NB4 (cell line): ENCODE results near the gene CDKN2B-AS1.
"Not testable (repeated sequence)": the region's sequence is repeated elsewhere in the genome, so short reads cannot be mapped to it uniquely, and the experiment has no call there.

Experiments
- DNase-seq: peaks from one replicate; pipeline ENCODE4 v3.0.0; 2010; ENCODE audit warnings: low read depth
- H3K4me3 ChIP-seq: one replicate; pipeline ENCODE4 v1.5.1; 2011; ENCODE audit warnings: mild to moderate bottlenecking, low read depth, low read length, moderate library complexity
- CTCF ChIP-seq: IDR thresholded peaks from one replicate; pipeline ENCODE4 v1.5.1; 2012; ENCODE audit warnings: low read depth, low read length
- MAX ChIP-seq: IDR thresholded peaks from 2 replicates; pipeline ENCODE4 v1.6.1; 2011; ENCODE audit warnings: low read depth, low read length
- MYC ChIP-seq: IDR thresholded peaks from 2 replicates; pipeline ENCODE4 v1.6.1; 2011; ENCODE audit warnings: low read depth, low read length
- POLR2A ChIP-seq: IDR thresholded peaks from 2 replicates; pipeline ENCODE4 v1.6.1; 2011; ENCODE audit warnings: mild to moderate bottlenecking; ENCODE audit not compliant: insufficient read length; ENCODE audit errors: extremely low read depth

Gene CDKN2B-AS1

GRCh38 chr9:21994556-21995005 lies at the start of gene CDKN2B-AS1:
Gene CDKN2B-AS1, plus strand, starts transcription at chr9:21994791.
- H3K4me3 ChIP-seq: no peak within 1 kb of the TSS
- no peak for DNase-seq
- no peak for TF ChIP-seq CTCF
- TF ChIP-seq MYC: no peak
- TF ChIP-seq POLR2A: no peak
- no peak for TF ChIP-seq MAX

GRCh38 chr9:21945606-21946005 lies 49.0 kb upstream of the CDKN2B-AS1 start:
- no peak for DNase-seq
- H3K4me3 ChIP-seq: no peak overlapping the region
- TF ChIP-seq MYC: no peak
- no peak for TF ChIP-seq CTCF
- TF ChIP-seq MAX: no peak
- TF ChIP-seq POLR2A: no peak

- H3K4me3 ChIP-seq: no peak overlapping the region
- TF ChIP-seq MAX: no peak
- TF ChIP-seq CTCF: no peak
- no peak for TF ChIP-seq MYC
- TF ChIP-seq POLR2A: no peak
- DNase-seq: no peak
Observed at GRCh38 chr9:21958833-21959232, 35.8 kb upstream of the CDKN2B-AS1 start.

- not testable (repeated sequence) for H3K4me3 ChIP-seq, DNase-seq
Observed at GRCh38 chr9:21959268-21959667, 35.3 kb upstream of the CDKN2B-AS1 start.

GRCh38 chr9:21961569-21961968 lies 33.0 kb upstream of the CDKN2B-AS1 start:
- DNase-seq: no peak
- no peak overlapping the region for H3K4me3 ChIP-seq
- TF ChIP-seq MYC (no peak), MAX (no peak), POLR2A (no peak), CTCF (no peak)

- no peak for DNase-seq
- TF ChIP-seq MAX: no peak
- TF ChIP-seq CTCF: no peak
- no peak for TF ChIP-seq POLR2A
- TF ChIP-seq MYC: no peak
- no peak overlapping the region for H3K4me3 ChIP-seq
Observed at GRCh38 chr9:21964925-21965385, 29.6 kb upstream of the CDKN2B-AS1 start.
